ENCODE results near the gene ICA1. TPM values are rescaled to one million over a fixed set of nuclear protein-coding genes. Genes with fewer than 3 reads are reported as not detected.

Gene ICA1
- total and polyA plus RNA-seq, 2 of the 13 experiments (the other 11 are each of a cell fraction or from before 2014, with no cell fraction given): 0.29 TPM; not detected in 1

GRCh38 chr7:8184221-8184620, 77.7 kb downstream of the ICA1 start (continued):
- no peak for TF ChIP-seq ZBTB10 (CRISPR knock-in tag; IDR thresholded peaks at IDR 0.05; ENCODE audit: borderline replicate concordance)
- no peak for TF ChIP-seq PHF21A (CRISPR knock-in tag; IDR thresholded peaks at IDR 0.05)
- no peak for TF ChIP-seq ZNF430 (CRISPR knock-in tag; IDR thresholded peaks at IDR 0.05)

DNA sequence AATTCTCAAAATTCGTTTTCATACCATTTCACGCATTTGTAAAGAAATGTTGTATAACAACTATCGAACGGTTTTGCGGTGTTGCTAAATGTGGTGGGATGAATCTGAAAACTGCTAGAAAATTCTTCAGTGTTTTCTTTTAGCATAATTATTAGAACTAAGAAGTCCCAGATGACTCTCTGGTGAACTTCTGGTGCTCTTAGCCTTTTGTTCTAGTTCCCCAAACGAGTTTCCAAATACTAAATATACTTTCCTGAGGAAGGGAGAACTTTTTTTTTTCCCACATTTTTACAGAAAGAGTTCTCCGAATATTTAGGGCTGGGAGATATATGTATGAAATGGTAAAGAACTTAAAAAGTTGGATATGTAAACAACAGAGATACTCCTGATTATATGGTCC, 82.5 kb downstream of the ICA1 start:
- intact Hi-C loops (cut with micrococcal nuclease; ENCODE audit: unreplicated experiment) (no loop called here), in situ Hi-C loops (cut with HindIII; ENCODE audit: extremely low pct_ligation_motif_present, low pct_unique_long_range_greater_than_20kb) (no loop called here)
- no TSS peak for BruUV-seq (replicated peaks)
- no peaks in the 10 kb centered on the region for H4K20me1 ChIP-seq (ENCODE audit: insufficient read depth, low read length)
- ATAC-seq: no peak
- H3K9ac ChIP-seq (ENCODE audit: insufficient read depth, low read depth, low read length): no peak overlapping the region
- ChIA-PET CTCF (ENCODE audit: low intra/inter-chr PET ratio, low total read pairs) (no interaction called here), POLR2A (no interaction called here)
- H3K4me2 ChIP-seq (ENCODE audit: low read depth, low read length): no peak overlapping the region
- 60% methylated on average over 7 of the region's 7 CpGs for WGBS (ENCODE audit: low lambda C conversion rate)
- H3K36me3 ChIP-seq (replicated peaks in 1 of 2; ENCODE audit: control insufficient read depth in 1 of 2, insufficient read depth in 2 of 2, low read length in 2 of 2): no peaks in the 10 kb centered on the region
- H3K27me3 ChIP-seq (ENCODE audit: control insufficient read depth in 1 of 2, insufficient read depth in 2 of 2, low read length in 2 of 2): no peaks in the 10 kb centered on the region; a peak in 1 of 5 replicates
- no peak for DNase-seq (ENCODE audit: low spot score)
- peaks cover 22% of the 10 kb centered on the region for H3K4me1 ChIP-seq (ENCODE audit: insufficient read depth, low read length)
- TF ChIP-seq ZNF552 (CRISPR knock-in tag; IDR thresholded peaks at IDR 0.05; ENCODE audit: borderline replicate concordance) (no peak), HNRNPK (IDR thresholded peaks at IDR 0.05; ENCODE audit: low read depth, low read length, poor library complexity, severe bottlenecking) (no peak), SOX6 (IDR thresholded peaks at IDR 0.05) (no peak), SOX6 (CRISPR knock-in tag; IDR thresholded peaks at IDR 0.05) (no peak), ZNF644 (CRISPR knock-in tag; IDR thresholded peaks at IDR 0.05; ENCODE audit: low read depth) (no peak), ZNF607 (CRISPR knock-in tag; IDR thresholded peaks at IDR 0.05; ENCODE audit: borderline replicate concordance) (no peak), ZNF326 (CRISPR knock-in tag; IDR thresholded peaks at IDR 0.05; ENCODE audit: borderline replicate concordance) (no peak), CC2D1A (CRISPR knock-in tag; IDR thresholded peaks at IDR 0.05) (no peak), GZF1 (CRISPR knock-in tag; IDR thresholded peaks at IDR 0.05) (no peak), ZBTB38 (CRISPR knock-in tag; IDR thresholded peaks at IDR 0.05) (no peak), ETV5 (CRISPR knock-in tag; IDR thresholded peaks at IDR 0.05; ENCODE audit: borderline replicate concordance) (no peak), TRIM22 (IDR thresholded peaks at IDR 0.05) (no peak), ZBTB7B (CRISPR knock-in tag; IDR thresholded peaks at IDR 0.05) (no peak), ZNF777 (CRISPR knock-in tag; IDR thresholded peaks at IDR 0.05) (no peak)
- TF ChIP-seq, protein P1, sequence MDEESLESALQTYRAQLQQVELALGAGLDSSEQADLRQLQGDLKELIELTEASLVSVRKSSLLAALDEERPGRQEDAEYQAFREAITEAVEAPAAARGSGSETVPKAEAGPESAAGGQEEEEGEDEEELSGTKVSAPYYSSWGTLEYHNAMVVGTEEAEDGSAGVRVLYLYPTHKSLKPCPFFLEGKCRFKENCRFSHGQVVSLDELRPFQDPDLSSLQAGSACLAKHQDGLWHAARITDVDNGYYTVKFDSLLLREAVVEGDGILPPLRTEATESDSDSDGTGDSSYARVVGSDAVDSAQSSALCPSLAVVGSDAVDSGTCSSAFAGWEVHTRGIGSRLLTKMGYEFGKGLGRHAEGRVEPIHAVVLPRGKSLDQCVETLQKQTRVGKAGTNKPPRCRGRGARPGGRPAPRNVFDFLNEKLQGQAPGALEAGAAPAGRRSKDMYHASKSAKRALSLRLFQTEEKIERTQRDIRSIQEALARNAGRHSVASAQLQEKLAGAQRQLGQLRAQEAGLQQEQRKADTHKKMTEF (CRISPR knock-in tag; IDR thresholded peaks at IDR 0.05): no peak
- TF ChIP-seq, protein P2, sequence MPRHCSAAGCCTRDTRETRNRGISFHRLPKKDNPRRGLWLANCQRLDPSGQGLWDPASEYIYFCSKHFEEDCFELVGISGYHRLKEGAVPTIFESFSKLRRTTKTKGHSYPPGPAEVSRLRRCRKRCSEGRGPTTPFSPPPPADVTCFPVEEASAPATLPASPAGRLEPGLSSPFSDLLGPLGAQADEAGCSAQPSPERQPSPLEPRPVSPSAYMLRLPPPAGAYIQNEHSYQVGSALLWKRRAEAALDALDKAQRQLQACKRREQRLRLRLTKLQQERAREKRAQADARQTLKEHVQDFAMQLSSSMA (CRISPR knock-in tag; IDR thresholded peaks at IDR 0.05): no peak
- no peak overlapping the region for H2AFZ ChIP-seq (ENCODE audit: low read length)
- no peak for FAIRE-seq
- H3K79me2 ChIP-seq (ENCODE audit: insufficient read depth, low read length): no peaks in the 10 kb centered on the region
- H3K4me3 ChIP-seq (replicated peaks in 1 of 3; ENCODE audit: insufficient read depth in 1 of 3, low read depth in 2 of 3, low read length in 3 of 3): no peak overlapping the region
- no peaks in the 10 kb centered on the region for H3K9me3 ChIP-seq (ENCODE audit: low read length)
- H3K27ac ChIP-seq (ENCODE audit: extremely low read length, insufficient read depth, low read length): no peak overlapping the region
